Heart left ventricle (tissue), 16 donors: ENCODE data around the gene HYAL1. TPM values are rescaled to one million over a fixed set of nuclear protein-coding genes. Genes with fewer than 3 reads are reported as not detected.
A peak's percentile ranks its signal among the peaks of the same experiment; 100 is the strongest.

Source experiments
- ATAC-seq, 4 donors: fragments of 200-7000 bp; cut with Tn5 transposase; one replicate each; pipeline ENCODE4 v1.9.1; 2020 to 2022; ENCODE audit warnings: moderate library complexity in 4 of 4, mild to moderate bottlenecking in 3 of 4, moderate number of reproducible peaks in 1 of 4
- DNase-seq, 5 donors: peaks; one replicate each; pipeline ENCODE4 v3.0.0-alpha.2; 2020
- H3K27ac ChIP-seq, 12 donors: fragments of 200-600 bp; sonication (generic) in 4 of 12; one replicate each; pipeline versions ENCODE4 v1.5.0 to v1.8.0; 2016 to 2022; ENCODE audit warnings: mild to moderate bottlenecking in 2 of 12
- H3K27me3 ChIP-seq, 9 donors: fragments of 200-600 bp; sonication (generic) in 2 of 9; one replicate each; pipeline versions ENCODE4 v1.5.1 to v1.8.0; 2016 to 2022; ENCODE audit warnings: mild to moderate bottlenecking in 3 of 9
- H3K36me3 ChIP-seq, 9 donors: fragments of 200-600 bp; sonication (generic) in 2 of 9; one replicate each; pipeline versions ENCODE4 v1.5.0 to v1.8.0; 2018 to 2022; ENCODE audit warnings: mild to moderate bottlenecking in 2 of 9
- H3K4me1 ChIP-seq, 12 donors: fragments of 200-600 bp; sonication (generic) in 4 of 12; one replicate each; pipeline versions ENCODE4 v1.5.0 to v1.8.0; 2016 to 2022; ENCODE audit warnings: mild to moderate bottlenecking in 3 of 12
- H3K4me3 ChIP-seq, 12 donors: fragments of 200-600 bp; sonication (generic) in 4 of 12; one replicate each; pipeline versions ENCODE4 v1.5.0 to v1.8.0; 2017 to 2022; ENCODE audit warnings: mild to moderate bottlenecking in 9 of 12, moderate library complexity in 4 of 12
- H3K9me3 ChIP-seq, 12 donors: fragments of 200-600 bp; sonication (generic) in 4 of 12; one replicate each; pipeline versions ENCODE4 v1.5.0 to v1.8.0; 2016 to 2022; ENCODE audit warnings: mild to moderate bottlenecking in 1 of 12
- POLR2A ChIP-seq, 2 donors: fragments of 450-650 bp; IDR thresholded peaks; one replicate each; pipeline ENCODE4 v1.6.1; 2017; ENCODE audit warnings: antibody characterized with exemption in 2 of 2, mild to moderate bottlenecking in 2 of 2, moderate library complexity in 2 of 2
- WGBS, 4 donors: extraction: QIAGEN DNeasy Blood & Tissue Kit in 2 of 4; methylation state at CpG; one replicate each; pipeline versions ENCODE4 v1.1.5 to v1.1.7; 2013 to 2018; 5-methylcytosine and 5-hydroxymethylcytosine counted together
- intact Hi-C, 10 donors: fragments of 100-400 bp; cut with DNase I; formaldehyde crosslinking; loops; one replicate each; pipeline versions ENCODE4 v1.11.1 to v1.14.2; 2022
- polyA plus RNA-seq, 2 donors: library from polyadenylated mRNA; stranded (reverse); fragments of 200-250 nt; gene quantifications; one replicate each; pipeline ENCODE4 v1.2.3, GENCODE V29; 2013
- total RNA-seq, 9 donors: library from RNA; depleted of rRNA in 2 of 9; stranded (reverse); fragments of >200 nt in 2 of 9; fragmentation: NEBNext Ultra II Directional in 3 of 9; extraction: Animal tissue kit (Norgen Biotek cat#: 25700) in 3 of 9; gene quantifications; one replicate each; pipeline versions ENCODE4 v1.1.0 to v1.2.4, GENCODE V29; 2016 to 2023
- TF ChIP-seq, protein P1 (sequence below), 12 donors: fragments of 200-600 bp; sonication (generic) in 4 of 12; IDR thresholded peaks; one replicate each; pipeline versions ENCODE4 v1.5.0 to v1.8.0; 2018 to 2022; ENCODE audit warnings: antibody characterized with exemption in 12 of 12, mild to moderate bottlenecking in 5 of 12
- donor health status: ischemic (EF 13 %, LVEDD 7.1; RV severe dilation, severe dysfunction).
- donor health status: healthy with polysubstance abuse.
- donor health status: DM: no; HTN: yes; CAD: no.
- donor health status: DM: no; HTN: no; CAD: no.
- donor health status: ischemic (EF 25% LVEDD 6.9; RV normal size, moderate dysfunction).
- donor health status: ischemic (EF 25% LVEDD 5.7; RV mildly dilated, moderate dysfunction).
- donor health status: healthy.
- donor health status: DM: yes; HTN: yes; CAD: no.
- donor health status: ischemic (EF 35%, LVEDD 5.7; RV mildly dilated, moderate dysfunction).
- donor health status: nonischemic (EF 11% LVEDD 7.7; RV severe dilation, severe dysfunction).
- donor health status: DM: yes; HTN: yes; CAD: no.
- donor health status: PGD.
- donor health status: ischemic (EF 29% LVEDD 5.4; RV normal size, mild dysfunction).
- donor health status: nonischemic (EF 23%, LVEDD 6.1; RV moderate dilation, normal function).

HYAL1 gene
- total and polyA plus RNA-seq, 11 donors: 36.9 to 99.7 (median 57.8) TPM

DNA sequence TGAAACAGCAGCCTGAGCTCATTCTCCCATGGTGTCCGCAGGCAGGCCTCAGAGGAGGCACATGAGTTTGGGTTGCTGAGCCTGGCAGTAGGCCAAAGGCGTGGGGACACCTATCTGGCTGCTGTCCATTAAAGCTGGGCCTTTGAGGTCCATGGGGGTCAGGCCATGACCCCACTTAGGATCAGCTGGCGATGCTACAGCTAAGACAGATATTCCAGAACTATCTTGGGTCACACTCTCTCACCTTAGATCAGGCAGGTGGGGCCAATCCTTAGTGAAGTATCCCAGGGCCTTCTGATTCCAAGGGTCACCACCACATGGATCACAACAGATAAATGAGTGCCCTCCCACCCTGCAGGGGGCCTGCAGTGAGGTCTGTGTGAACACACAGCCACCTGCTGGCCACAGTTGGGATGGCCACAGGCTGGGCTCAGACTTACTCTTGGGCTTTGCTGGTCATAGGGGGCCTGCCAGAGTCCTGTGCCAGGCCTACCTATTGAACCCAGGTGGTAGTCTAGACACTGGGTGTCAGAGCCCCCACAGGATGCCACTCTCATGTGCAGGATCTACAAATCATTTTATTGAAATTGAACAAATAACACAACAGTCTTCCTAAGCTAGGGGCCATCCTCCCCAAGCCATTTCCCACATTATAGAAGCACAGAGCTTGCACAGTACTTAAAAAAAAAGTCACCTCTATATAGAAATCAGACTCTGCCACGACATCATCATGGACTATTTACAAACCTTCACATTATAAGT is 21.2 kb upstream of the HYAL1 start:
- Histone ChIP-seq H3K9me3 (no peaks in the 10 kb centered on the region), H3K4me3 (peak overlapping the region in 4 of 12 donors; percentile 4 to 10 (median 6)), H3K4me1 (peaks cover 5 to 72% (median 52%) of the 10 kb centered on the region in 12 donors), H3K36me3 (peaks cover 0 to 30% (median 23%) of the 10 kb centered on the region in 9 donors), H3K27ac (peak overlapping the region; percentile 93 to 99 (median 98)), H3K27me3 (no peaks in the 10 kb centered on the region)
- 8 to 47% (median 32%) methylated on average over 3 to 4 of the region's 4 CpGs for WGBS, 4 donors
- intact Hi-C loops: loop anchor here in 9 of 10 donors (1.0 to 10.0 kb wide), 9 partner anchors 32 to 132 kb away; partner anchors contain the start of genes GNAI2 (in 3 of the 9), LSMEM2 (in 2 of the 9), GNAT1 (in 1 of the 9) and IFRD2 (in 1 of the 9)
- ATAC-seq (peak; percentile 4 to 20 (median 8)), DNase-seq (peak; percentile 70 to 87 (median 80))
- no peak for TF ChIP-seq POLR2A (IDR thresholded peaks at IDR 0.05)
- TF ChIP-seq, protein P1, sequence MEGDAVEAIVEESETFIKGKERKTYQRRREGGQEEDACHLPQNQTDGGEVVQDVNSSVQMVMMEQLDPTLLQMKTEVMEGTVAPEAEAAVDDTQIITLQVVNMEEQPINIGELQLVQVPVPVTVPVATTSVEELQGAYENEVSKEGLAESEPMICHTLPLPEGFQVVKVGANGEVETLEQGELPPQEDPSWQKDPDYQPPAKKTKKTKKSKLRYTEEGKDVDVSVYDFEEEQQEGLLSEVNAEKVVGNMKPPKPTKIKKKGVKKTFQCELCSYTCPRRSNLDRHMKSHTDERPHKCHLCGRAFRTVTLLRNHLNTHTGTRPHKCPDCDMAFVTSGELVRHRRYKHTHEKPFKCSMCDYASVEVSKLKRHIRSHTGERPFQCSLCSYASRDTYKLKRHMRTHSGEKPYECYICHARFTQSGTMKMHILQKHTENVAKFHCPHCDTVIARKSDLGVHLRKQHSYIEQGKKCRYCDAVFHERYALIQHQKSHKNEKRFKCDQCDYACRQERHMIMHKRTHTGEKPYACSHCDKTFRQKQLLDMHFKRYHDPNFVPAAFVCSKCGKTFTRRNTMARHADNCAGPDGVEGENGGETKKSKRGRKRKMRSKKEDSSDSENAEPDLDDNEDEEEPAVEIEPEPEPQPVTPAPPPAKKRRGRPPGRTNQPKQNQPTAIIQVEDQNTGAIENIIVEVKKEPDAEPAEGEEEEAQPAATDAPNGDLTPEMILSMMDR (IDR thresholded peaks at IDR 0.05): peak; percentile 76 to 92 (median 86)

- TF ChIP-seq, protein P1 (IDR thresholded peaks at IDR 0.05): peak in 4 of 12 donors; percentile 6 to 17 (median 10)
- no peak for TF ChIP-seq POLR2A (IDR thresholded peaks at IDR 0.05)
- H3K27me3 ChIP-seq: no peaks in the 10 kb centered on the region
- H3K4me1 ChIP-seq: peaks cover 5 to 80% (median 57%) of the 10 kb centered on the region in 12 donors
- WGBS, 4 donors: 40 to 56% (median 43%) methylated on average over 4 to 5 of the region's 5 CpGs
- peaks cover 0 to 33% (median 26%) of the 10 kb centered on the region in 9 donors for H3K36me3 ChIP-seq
- peak overlapping the region; percentile 93 to 99 (median 98) for H3K27ac ChIP-seq
- peak overlapping the region in 10 of 12 donors; percentile 27 to 97 (median 90) for H3K4me3 ChIP-seq
- peak; percentile 82 to 89 (median 84) for DNase-seq
- H3K9me3 ChIP-seq: no peaks in the 10 kb centered on the region
- intact Hi-C loops: loop anchor here in 9 of 10 donors (1.0 to 10.0 kb wide), 9 partner anchors 20 to 131 kb away; partner anchors contain the start of genes GNAI2 (in 3 of the 9), LSMEM2 (in 2 of the 9), GNAT1 (in 1 of the 9) and HYAL1 (in 1 of the 9)
- ATAC-seq: peak; percentile 6 to 62 (median 32)
Measured at GRCh38 chr3:50323614-50324199, 20.3 kb upstream of the HYAL1 start.

- ATAC-seq: peak; percentile 1 to 52 (median 13)
- intact Hi-C loops: loop anchor here in 7 of 10 donors (1.0 to 10.0 kb wide), 7 partner anchors 20 to 131 kb away; partner anchors contain the start of genes GNAI2 (in 3 of the 7), LSMEM2 (in 2 of the 7), GNAT1 (in 1 of the 7) and HYAL1 (in 1 of the 7)
Measured at GRCh38 chr3:50323092-50323600, 19.8 kb upstream of the HYAL1 start.

More at GRCh38 chr3:50323092-50323600, 19.8 kb upstream of the HYAL1 start:
- no peaks in the 10 kb centered on the region for H3K9me3 ChIP-seq
- H3K27ac ChIP-seq: peak overlapping the region; percentile 93 to 99 (median 98)
- peak overlapping the region in 10 of 12 donors; percentile 70 to 97 (median 90) for H3K4me3 ChIP-seq
- DNase-seq: peak in 4 of 5 donors; percentile 57 to 79 (median 76)
- peaks cover 0 to 39% (median 32%) of the 10 kb centered on the region in 9 donors for H3K36me3 ChIP-seq
- 36 to 48% (median 39%) methylated on average over 4 of the region's 4 CpGs for WGBS, 4 donors
- H3K27me3 ChIP-seq: no peaks in the 10 kb centered on the region
- TF ChIP-seq POLR2A (IDR thresholded peaks at IDR 0.05): no peak
- TF ChIP-seq, protein P1 (IDR thresholded peaks at IDR 0.05): no peak
- peaks cover 5 to 80% (median 58%) of the 10 kb centered on the region in 12 donors for H3K4me1 ChIP-seq
